ENCODE data around the gene AGPAT3.

DNA sequence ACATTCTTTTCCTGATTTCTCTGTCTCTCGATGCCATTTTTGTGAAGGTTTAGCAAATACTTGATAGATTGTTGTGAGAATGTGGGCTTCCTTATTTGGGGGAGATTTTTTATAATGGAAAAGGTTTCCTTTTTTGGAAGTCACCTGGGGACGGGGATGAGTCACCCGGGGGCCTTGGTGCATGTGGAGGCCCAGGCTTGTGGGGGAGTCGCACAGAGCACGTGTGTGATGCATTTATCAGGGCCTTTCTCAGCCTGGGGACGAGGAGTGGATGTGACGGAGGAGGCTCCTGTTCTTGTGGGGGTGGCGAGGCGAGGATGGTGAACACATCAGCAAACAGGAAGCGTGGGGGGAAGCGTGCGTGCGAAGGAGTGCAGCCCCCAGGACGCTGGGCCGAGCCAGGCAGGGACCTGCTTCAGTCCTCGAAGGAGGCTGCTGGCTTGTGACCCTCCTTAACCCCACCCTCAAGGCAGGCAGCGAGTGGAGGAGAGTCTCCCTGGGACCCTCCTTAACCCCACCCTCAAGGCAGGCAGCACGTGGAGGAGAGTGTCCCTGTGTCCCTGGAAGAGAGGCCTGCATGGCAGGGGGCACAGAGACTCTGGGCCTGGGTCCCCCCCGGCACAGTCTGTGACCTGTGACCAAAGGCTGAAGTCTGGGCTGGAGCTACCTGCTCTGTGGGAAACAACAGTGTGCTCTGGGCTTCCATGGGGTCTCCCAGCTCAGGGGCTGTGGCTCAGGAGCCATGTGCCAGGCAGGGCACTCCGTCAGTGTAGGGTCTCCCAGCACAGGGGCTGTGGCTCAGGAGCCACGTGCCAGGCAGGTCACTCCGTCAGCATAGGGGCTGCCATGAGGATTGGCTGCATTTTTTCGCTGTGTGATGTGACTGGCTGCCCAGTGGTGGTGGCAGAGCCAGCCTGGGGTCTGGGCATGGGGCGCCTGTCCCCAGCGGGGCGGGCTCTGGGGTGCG lies 57.2 kb downstream of the AGPAT3 start:
- TF ChIP-seq, protein P1, sequence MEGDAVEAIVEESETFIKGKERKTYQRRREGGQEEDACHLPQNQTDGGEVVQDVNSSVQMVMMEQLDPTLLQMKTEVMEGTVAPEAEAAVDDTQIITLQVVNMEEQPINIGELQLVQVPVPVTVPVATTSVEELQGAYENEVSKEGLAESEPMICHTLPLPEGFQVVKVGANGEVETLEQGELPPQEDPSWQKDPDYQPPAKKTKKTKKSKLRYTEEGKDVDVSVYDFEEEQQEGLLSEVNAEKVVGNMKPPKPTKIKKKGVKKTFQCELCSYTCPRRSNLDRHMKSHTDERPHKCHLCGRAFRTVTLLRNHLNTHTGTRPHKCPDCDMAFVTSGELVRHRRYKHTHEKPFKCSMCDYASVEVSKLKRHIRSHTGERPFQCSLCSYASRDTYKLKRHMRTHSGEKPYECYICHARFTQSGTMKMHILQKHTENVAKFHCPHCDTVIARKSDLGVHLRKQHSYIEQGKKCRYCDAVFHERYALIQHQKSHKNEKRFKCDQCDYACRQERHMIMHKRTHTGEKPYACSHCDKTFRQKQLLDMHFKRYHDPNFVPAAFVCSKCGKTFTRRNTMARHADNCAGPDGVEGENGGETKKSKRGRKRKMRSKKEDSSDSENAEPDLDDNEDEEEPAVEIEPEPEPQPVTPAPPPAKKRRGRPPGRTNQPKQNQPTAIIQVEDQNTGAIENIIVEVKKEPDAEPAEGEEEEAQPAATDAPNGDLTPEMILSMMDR (IDR thresholded peaks at IDR 0.05) = no peak
- no peak for TF ChIP-seq POLR2A (IDR thresholded peaks at IDR 0.05)
